ENCODE measurements around the gene MGAT2. TPM values are rescaled to one million over a fixed set of nuclear protein-coding genes. Genes with fewer than 3 reads are reported as not detected.

MGAT2 gene
- total RNA-seq, 1 experiment from 2014 or later, result 47.5 TPM

DNA sequence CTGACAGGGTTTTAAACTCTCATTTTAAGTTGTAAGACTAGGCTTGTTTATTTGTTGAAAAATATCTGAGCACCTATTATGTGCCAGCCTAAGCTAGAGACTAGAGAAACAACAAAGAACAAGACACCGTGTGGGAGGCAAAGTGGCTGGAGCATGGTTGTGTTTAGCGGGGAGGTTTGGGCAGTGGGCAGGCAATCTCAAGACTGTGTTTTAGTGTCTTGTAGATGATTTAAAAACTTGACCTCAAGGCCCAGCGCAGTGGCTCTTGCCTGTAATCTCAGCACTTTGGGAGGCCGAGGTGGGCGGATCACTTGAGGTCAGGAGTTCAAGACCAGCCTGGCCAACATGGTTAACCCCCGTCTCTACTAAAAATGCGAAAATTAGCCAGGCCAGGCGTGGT, 7.9 kb upstream of the MGAT2 start:
- no peak overlapping the region for H3K27ac Mint-ChIP-seq (ENCODE audit: unreplicated experiment)
- no peak overlapping the region for H3K4me3 Mint-ChIP-seq (ENCODE audit: unreplicated experiment)
- TF ChIP-seq, protein P1, sequence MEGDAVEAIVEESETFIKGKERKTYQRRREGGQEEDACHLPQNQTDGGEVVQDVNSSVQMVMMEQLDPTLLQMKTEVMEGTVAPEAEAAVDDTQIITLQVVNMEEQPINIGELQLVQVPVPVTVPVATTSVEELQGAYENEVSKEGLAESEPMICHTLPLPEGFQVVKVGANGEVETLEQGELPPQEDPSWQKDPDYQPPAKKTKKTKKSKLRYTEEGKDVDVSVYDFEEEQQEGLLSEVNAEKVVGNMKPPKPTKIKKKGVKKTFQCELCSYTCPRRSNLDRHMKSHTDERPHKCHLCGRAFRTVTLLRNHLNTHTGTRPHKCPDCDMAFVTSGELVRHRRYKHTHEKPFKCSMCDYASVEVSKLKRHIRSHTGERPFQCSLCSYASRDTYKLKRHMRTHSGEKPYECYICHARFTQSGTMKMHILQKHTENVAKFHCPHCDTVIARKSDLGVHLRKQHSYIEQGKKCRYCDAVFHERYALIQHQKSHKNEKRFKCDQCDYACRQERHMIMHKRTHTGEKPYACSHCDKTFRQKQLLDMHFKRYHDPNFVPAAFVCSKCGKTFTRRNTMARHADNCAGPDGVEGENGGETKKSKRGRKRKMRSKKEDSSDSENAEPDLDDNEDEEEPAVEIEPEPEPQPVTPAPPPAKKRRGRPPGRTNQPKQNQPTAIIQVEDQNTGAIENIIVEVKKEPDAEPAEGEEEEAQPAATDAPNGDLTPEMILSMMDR (IDR thresholded peaks at IDR 0.05; ENCODE audit: insufficient read depth in 1 of 2, low read depth in 1 of 2, low read length in 1 of 2, severe bottlenecking in 1 of 2, unreplicated experiment in 1 of 2), result no peak

DNA sequence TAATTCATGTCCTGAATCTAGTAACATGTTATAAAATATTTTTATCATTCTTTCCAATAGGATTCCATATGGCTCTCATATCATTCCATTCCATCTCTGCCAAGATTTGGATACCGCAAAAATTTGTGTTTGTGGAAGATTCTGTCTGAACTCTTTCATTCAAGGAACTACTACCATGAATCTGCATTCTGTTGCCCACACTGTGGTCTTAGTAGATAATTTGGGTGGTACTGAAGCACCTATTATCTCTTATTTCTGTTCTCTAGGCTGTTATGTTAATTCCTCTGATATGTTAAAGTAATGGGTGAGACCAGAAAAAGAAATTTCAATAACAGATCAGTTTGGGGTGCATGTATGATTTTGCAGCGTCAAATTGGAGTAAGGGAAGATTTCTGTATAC, 6.4 kb upstream of the MGAT2 start:
- no peak overlapping the region for H3K4me3 Mint-ChIP-seq (ENCODE audit: unreplicated experiment)
- CTCF ChIA-PET, result no interaction called here
- H3K4me1 ChIP-seq, result peaks cover 8% of the 10 kb centered on the region; the same call in 1 of the 2 replicates
- H3K9me3 ChIP-seq, result no peaks in the 10 kb centered on the region
- no peak overlapping the region for H3K27ac Mint-ChIP-seq (ENCODE audit: unreplicated experiment)
- no peaks in the 10 kb centered on the region for H3K9me3 Mint-ChIP-seq (ENCODE audit: unreplicated experiment)
- no peaks in the 10 kb centered on the region for H3K36me3 ChIP-seq (ENCODE audit: control insufficient read depth, insufficient read depth, low read length)
- intact Hi-C loops (cut with micrococcal nuclease; ENCODE audit: unreplicated experiment), result no loop called here
- no peak overlapping the region for H3K4me3 ChIP-seq (ENCODE audit: low read depth, low read length)
- peaks cover 60% of the 10 kb centered on the region for H3K36me3 Mint-ChIP-seq (ENCODE audit: insufficient read depth, unreplicated experiment)
- BruUV-seq (replicated peaks), result no TSS peak
- no peaks in the 10 kb centered on the region for H3K27me3 Mint-ChIP-seq (ENCODE audit: insufficient read depth, unreplicated experiment)
- no peak for DNase-seq
- POLR2A ChIA-PET, result no interaction called here
- no peaks in the 10 kb centered on the region for H3K27me3 ChIP-seq (replicated peaks; ENCODE audit: control insufficient read depth, insufficient read depth, low read length)
- TF ChIP-seq, protein P1 (IDR thresholded peaks at IDR 0.05; ENCODE audit: insufficient read depth in 1 of 2, low read depth in 1 of 2, low read length in 1 of 2, severe bottlenecking in 1 of 2, unreplicated experiment in 1 of 2), result no peak
- peaks cover 16% of the 10 kb centered on the region for H3K4me1 Mint-ChIP-seq (ENCODE audit: low read depth, unreplicated experiment)

More for the DNA sequence above, 7.9 kb upstream of the MGAT2 start:
- Mint-ChIP-seq H3K36me3 (ENCODE audit: insufficient read depth, unreplicated experiment) (peaks cover 54% of the 10 kb centered on the region), H3K27me3 (ENCODE audit: insufficient read depth, unreplicated experiment) (no peaks in the 10 kb centered on the region), H3K9me3 (ENCODE audit: unreplicated experiment) (no peaks in the 10 kb centered on the region), H3K4me1 (ENCODE audit: low read depth, unreplicated experiment) (peaks cover 6% of the 10 kb centered on the region)
- no peaks in the 10 kb centered on the region for H3K9me3 ChIP-seq
- no TSS peak for BruUV-seq (replicated peaks)
- DNase-seq, result no peak
- H3K4me3 ChIP-seq (ENCODE audit: low read depth, low read length), result no peak overlapping the region
- H3K4me1 ChIP-seq, result peaks cover 8% of the 10 kb centered on the region; the same call in 1 of the 2 replicates
- ChIA-PET POLR2A (no interaction called here), CTCF (no interaction called here)
- no peaks in the 10 kb centered on the region for H3K27me3 ChIP-seq (replicated peaks; ENCODE audit: control insufficient read depth, insufficient read depth, low read length)
- intact Hi-C loops (cut with micrococcal nuclease; ENCODE audit: unreplicated experiment), result no loop called here
- H3K36me3 ChIP-seq (ENCODE audit: control insufficient read depth, insufficient read depth, low read length), result no peaks in the 10 kb centered on the region

DNA sequence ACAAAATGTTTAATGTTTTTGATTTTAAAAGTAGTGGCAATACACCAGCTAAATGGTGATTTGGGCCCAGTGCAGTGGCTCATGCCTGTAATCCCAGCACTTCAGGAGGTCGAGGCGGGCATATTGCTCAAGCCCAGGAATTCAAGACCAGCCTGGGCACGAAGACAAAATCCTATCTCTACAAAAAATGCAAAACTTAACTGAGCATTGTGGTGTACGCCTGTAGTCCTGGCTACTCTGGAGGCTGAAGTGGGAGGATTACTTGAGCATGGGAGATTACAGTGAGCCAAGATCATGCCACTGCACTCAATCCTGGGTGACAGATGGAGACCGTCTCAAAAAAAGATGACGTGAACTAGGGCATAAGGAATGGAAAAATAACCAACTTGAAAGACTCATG, 4.8 kb upstream of the MGAT2 start:
- TF ChIP-seq, protein P1 (IDR thresholded peaks at IDR 0.05; ENCODE audit: insufficient read depth in 1 of 2, low read depth in 1 of 2, low read length in 1 of 2, severe bottlenecking in 1 of 2, unreplicated experiment in 1 of 2), result no peak
- DNase-seq, result no peak
- ChIA-PET CTCF (no interaction called here), POLR2A (no interaction called here)
- BruUV-seq (replicated peaks), result no TSS peak
- Mint-ChIP-seq H3K4me3 (ENCODE audit: unreplicated experiment) (no peak overlapping the region), H3K36me3 (ENCODE audit: insufficient read depth, unreplicated experiment) (peaks cover 60% of the 10 kb centered on the region), H3K4me1 (ENCODE audit: low read depth, unreplicated experiment) (peaks cover 16% of the 10 kb centered on the region), H3K27ac (ENCODE audit: unreplicated experiment) (no peak overlapping the region), H3K9me3 (ENCODE audit: unreplicated experiment) (no peaks in the 10 kb centered on the region), H3K27me3 (ENCODE audit: insufficient read depth, unreplicated experiment) (no peaks in the 10 kb centered on the region)
- Histone ChIP-seq H3K27me3 (replicated peaks; ENCODE audit: control insufficient read depth, insufficient read depth, low read length) (no peaks in the 10 kb centered on the region), H3K36me3 (ENCODE audit: control insufficient read depth, insufficient read depth, low read length) (no peaks in the 10 kb centered on the region), H3K4me1 (peaks cover 8% of the 10 kb centered on the region; the same call in 1 of the 2 replicates), H3K4me3 (ENCODE audit: low read depth, low read length) (no peak overlapping the region), H3K9me3 (no peaks in the 10 kb centered on the region)
- intact Hi-C loops (cut with micrococcal nuclease; ENCODE audit: unreplicated experiment), result no loop called here
